ENCODE data around the gene PHPT1. TPM values are rescaled to one million over a fixed set of nuclear protein-coding genes. Genes with fewer than 3 reads are reported as not detected.

The PHPT1 gene
- total RNA-seq, 2 experiments from 2014 or later = 13.6 to 17.8 TPM

- ChIA-PET POLR2A (interaction anchor here (0.6 to 3.9 kb wide), 12 partner anchors 9 to 432 kb away, joined by 3 to 30 read pairs (median 4); partner anchors contain the start of genes AJM1, EDF1, TMEM141 and TRAF2), CTCF (interaction anchor here (1.2 to 3.8 kb wide), 3 partner anchors 16 to 34 kb away, joined by 3 to 18 read pairs (median 6); partner anchors contain the start of genes AJM1 and TMEM141)
- intact Hi-C loops (cut with DNase I, micrococcal nuclease) = loop anchor here (2.0 to 10.0 kb wide), 5 partner anchors 33 to 403 kb away; partner anchors contain the start of genes PHPT1 (in 1 of the 2), SNAPC4 (in 1 of the 2) and TRAF2 (in 1 of the 2)
- no peaks in the 10 kb centered on the region for H3K9me3 ChIP-seq (ENCODE audit: control insufficient read depth in 1 of 2, insufficient read depth in 1 of 2, low read length in 2 of 2)
- no peak overlapping the region for H3K27ac ChIP-seq (ENCODE audit: low read depth in 1 of 2, low read length in 2 of 2)
- peak overlapping the region; percentile 62 for H3K4me3 ChIP-seq (ENCODE audit: low read length)
- Mint-ChIP-seq H3K4me3 (peak overlapping the region; percentile 86), H3K36me3 (ENCODE audit: low read depth) (peaks cover 23% of the 10 kb centered on the region), H3K27ac (peak overlapping the region; percentile 41), H3K9me3 (no peaks in the 10 kb centered on the region), H3K4me1 (ENCODE audit: low read depth) (peaks cover 44% of the 10 kb centered on the region), H3K27me3 (no peaks in the 10 kb centered on the region)
- no peak for TF ChIP-seq CTCF (IDR thresholded peaks at IDR 0.05)
- no peaks in the 10 kb centered on the region for H3K27me3 ChIP-seq (ENCODE audit: control insufficient read depth in 1 of 2, insufficient read depth in 2 of 2, low read length in 2 of 2)
- H3K36me3 ChIP-seq (ENCODE audit: insufficient read depth, low read length) = peaks cover 10% of the 10 kb centered on the region
- peak in 13 of 14 experiments; percentile 36 to 75 (median 44) for DNase-seq
- H3K4me1 ChIP-seq (ENCODE audit: insufficient read depth, low read length) = peaks cover 56% of the 10 kb centered on the region
- ATAC-seq (ENCODE audit: poor library complexity) = peak; percentile 54
These were observed 41.0 kb upstream of the PHPT1 start for GRCh38 chr9:136808075-136808805.

GRCh38 chr9:136808806-136809158, 40.4 kb upstream of the PHPT1 start:
- intact Hi-C loops (cut with DNase I, micrococcal nuclease) = loop anchor here (2.0 to 10.0 kb wide), 5 partner anchors 32 to 404 kb away; partner anchors contain the start of genes PHPT1 (in 1 of the 2), SNAPC4 (in 1 of the 2) and TRAF2 (in 1 of the 2)
- H3K27me3 Mint-ChIP-seq = no peaks in the 10 kb centered on the region
- H3K27me3 ChIP-seq (ENCODE audit: control insufficient read depth in 1 of 2, insufficient read depth in 2 of 2, low read length in 2 of 2) = no peaks in the 10 kb centered on the region
- peak overlapping the region; percentile 62 for H3K4me3 ChIP-seq (ENCODE audit: low read length)
- peak overlapping the region; percentile 67 for H3K4me3 Mint-ChIP-seq
- ChIA-PET CTCF (interaction anchor here (3.8 kb wide), 1 partner anchor 34 kb away, joined by 18 read pairs; the partner anchor contains the start of gene AJM1), POLR2A (interaction anchor here (0.6 to 3.9 kb wide), 8 partner anchors 10 to 432 kb away, joined by 3 to 30 read pairs (median 8); partner anchors contain the start of genes AJM1, EDF1, TMEM141 and TRAF2)
- TF ChIP-seq CTCF (IDR thresholded peaks at IDR 0.05) = no peak
- ATAC-seq (ENCODE audit: poor library complexity) (no peak), DNase-seq (no peak)
- peak overlapping the region; percentile 41 for H3K27ac Mint-ChIP-seq
- H3K9me3 ChIP-seq (ENCODE audit: control insufficient read depth in 1 of 2, insufficient read depth in 1 of 2, low read length in 2 of 2) = no peaks in the 10 kb centered on the region
- H3K4me1 Mint-ChIP-seq (ENCODE audit: low read depth) = peaks cover 45% of the 10 kb centered on the region
- H3K4me1 ChIP-seq (ENCODE audit: insufficient read depth, low read length) = peaks cover 56% of the 10 kb centered on the region
- H3K36me3 ChIP-seq (ENCODE audit: insufficient read depth, low read length) = peaks cover 10% of the 10 kb centered on the region
- H3K36me3 Mint-ChIP-seq (ENCODE audit: low read depth) = peaks cover 26% of the 10 kb centered on the region
- no peak overlapping the region for H3K27ac ChIP-seq (ENCODE audit: low read depth in 1 of 2, low read length in 2 of 2)
- no peaks in the 10 kb centered on the region for H3K9me3 Mint-ChIP-seq

- H3K36me3 Mint-ChIP-seq (ENCODE audit: low read depth) = peaks cover 39% of the 10 kb centered on the region
- peak overlapping the region; percentile 62 for H3K4me3 Mint-ChIP-seq
- ATAC-seq (ENCODE audit: poor library complexity) (no peak), DNase-seq (no peak)
- peaks cover 28% of the 10 kb centered on the region for H3K4me1 Mint-ChIP-seq (ENCODE audit: low read depth)
- H3K4me1 ChIP-seq (ENCODE audit: insufficient read depth, low read length) = peaks cover 26% of the 10 kb centered on the region
- no peak overlapping the region for H3K4me3 ChIP-seq (ENCODE audit: low read length)
- no peaks in the 10 kb centered on the region for H3K9me3 Mint-ChIP-seq
- H3K36me3 ChIP-seq (ENCODE audit: insufficient read depth, low read length) = peaks cover 18% of the 10 kb centered on the region
- H3K9me3 ChIP-seq (ENCODE audit: control insufficient read depth in 1 of 2, insufficient read depth in 1 of 2, low read length in 2 of 2) = no peaks in the 10 kb centered on the region
- no peak overlapping the region for H3K27ac Mint-ChIP-seq
- H3K27ac ChIP-seq (ENCODE audit: low read depth in 1 of 2, low read length in 2 of 2) = no peak overlapping the region
- intact Hi-C loops (cut with DNase I, micrococcal nuclease) = no loop called here
- no peaks in the 10 kb centered on the region for H3K27me3 ChIP-seq (ENCODE audit: control insufficient read depth in 1 of 2, insufficient read depth in 2 of 2, low read length in 2 of 2)
- TF ChIP-seq CTCF (IDR thresholded peaks at IDR 0.05) = no peak
- H3K27me3 Mint-ChIP-seq = no peaks in the 10 kb centered on the region
- POLR2A ChIA-PET = no interaction called here
- CTCF ChIA-PET = no interaction called here
These were observed 34.3 kb upstream of the PHPT1 start for GRCh38 chr9:136814725-136815421.

Measured in CD4-positive, alpha-beta T cell (primary cell).